Measurements from ENCODE around the gene ANKRD11. TPM values are rescaled to one million over a fixed set of nuclear protein-coding genes. Genes with fewer than 3 reads are reported as not detected.
A peak's percentile ranks its signal among the peaks of the same experiment; 100 is the strongest.

The ANKRD11 gene
- total and polyA plus RNA-seq, 12 donors, result 47.7 to 93.6 (median 66.2) TPM

DNA sequence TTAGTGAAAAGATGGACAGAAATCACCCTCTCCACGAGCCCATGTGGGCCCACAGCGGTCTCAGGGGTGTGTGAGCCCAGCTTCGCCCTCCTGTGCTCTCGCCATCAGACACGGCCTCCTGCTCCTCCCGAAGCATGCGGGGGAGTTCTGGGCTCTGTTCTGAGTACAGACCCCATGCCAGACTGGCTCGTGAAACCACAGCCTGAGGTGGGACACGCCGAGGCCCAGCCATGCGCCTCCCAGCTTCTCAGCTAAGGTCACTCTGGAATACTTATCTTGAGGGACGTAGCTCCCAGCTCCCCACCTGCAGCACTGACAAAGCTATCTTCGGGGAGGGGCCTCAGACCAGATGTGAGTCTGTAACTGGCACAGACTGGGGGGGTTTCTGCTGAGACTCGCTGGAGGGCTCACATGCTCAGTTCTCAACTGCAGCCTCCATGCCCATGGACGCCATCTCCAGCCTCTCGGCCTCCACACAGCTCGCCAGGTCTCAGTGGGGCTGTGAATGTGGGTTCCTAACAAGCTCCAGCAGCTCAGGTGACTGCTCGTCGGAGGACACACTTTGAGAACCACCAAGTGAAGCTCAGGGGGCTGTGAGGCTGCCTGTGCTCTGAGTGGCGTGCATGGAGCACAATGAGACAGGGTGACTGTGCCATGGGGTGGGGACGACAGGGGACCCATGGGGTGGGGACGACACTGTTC, 177.6 kb downstream of the ANKRD11 start:
- ATAC-seq (no peak), DNase-seq (no peak)
- Histone ChIP-seq H3K4me3 (no peak overlapping the region), H3K36me3 (peaks cover 0 to 51% (median 12%) of the 10 kb centered on the region in 9 donors), H3K27ac (peak overlapping the region in 1 of 10 donors; percentile 18), H3K27me3 (no peaks in the 10 kb centered on the region), H3K9me3 (no peaks in the 10 kb centered on the region), H3K4me1 (peaks cover 19 to 73% (median 47%) of the 10 kb centered on the region in 9 donors)
- TF ChIP-seq, protein P1, sequence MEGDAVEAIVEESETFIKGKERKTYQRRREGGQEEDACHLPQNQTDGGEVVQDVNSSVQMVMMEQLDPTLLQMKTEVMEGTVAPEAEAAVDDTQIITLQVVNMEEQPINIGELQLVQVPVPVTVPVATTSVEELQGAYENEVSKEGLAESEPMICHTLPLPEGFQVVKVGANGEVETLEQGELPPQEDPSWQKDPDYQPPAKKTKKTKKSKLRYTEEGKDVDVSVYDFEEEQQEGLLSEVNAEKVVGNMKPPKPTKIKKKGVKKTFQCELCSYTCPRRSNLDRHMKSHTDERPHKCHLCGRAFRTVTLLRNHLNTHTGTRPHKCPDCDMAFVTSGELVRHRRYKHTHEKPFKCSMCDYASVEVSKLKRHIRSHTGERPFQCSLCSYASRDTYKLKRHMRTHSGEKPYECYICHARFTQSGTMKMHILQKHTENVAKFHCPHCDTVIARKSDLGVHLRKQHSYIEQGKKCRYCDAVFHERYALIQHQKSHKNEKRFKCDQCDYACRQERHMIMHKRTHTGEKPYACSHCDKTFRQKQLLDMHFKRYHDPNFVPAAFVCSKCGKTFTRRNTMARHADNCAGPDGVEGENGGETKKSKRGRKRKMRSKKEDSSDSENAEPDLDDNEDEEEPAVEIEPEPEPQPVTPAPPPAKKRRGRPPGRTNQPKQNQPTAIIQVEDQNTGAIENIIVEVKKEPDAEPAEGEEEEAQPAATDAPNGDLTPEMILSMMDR (IDR thresholded peaks at IDR 0.05), result no peak
- intact Hi-C loops (cut with DNase I), result no loop called here
- WGBS, 2 donors, result 91 to 92% methylated on average over 22 of the region's 22 CpGs

DNA sequence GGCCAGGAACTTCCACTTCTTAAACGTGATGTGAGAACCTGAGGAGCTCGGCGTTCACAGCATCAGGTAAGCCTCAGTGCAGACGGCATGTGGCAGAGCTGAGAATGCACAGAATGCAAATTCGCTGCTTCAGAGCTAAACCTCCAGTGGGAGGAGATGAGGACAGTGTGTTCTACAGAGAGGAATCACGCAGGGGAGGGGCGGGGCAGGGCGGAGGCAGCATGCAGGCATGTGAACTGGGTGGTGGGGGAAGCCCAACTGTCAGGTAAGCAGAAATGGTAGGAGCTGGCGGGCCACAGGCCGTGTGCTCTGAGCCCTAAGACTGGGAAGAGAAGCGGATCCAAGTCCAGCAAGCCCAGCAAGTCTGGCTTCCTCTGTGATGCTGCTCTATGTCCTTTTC, 178.2 kb downstream of the ANKRD11 start:
- intact Hi-C loops (cut with DNase I), result no loop called here
- H3K36me3 ChIP-seq, result peaks cover 0 to 51% (median 12%) of the 10 kb centered on the region in 9 donors
- TF ChIP-seq, protein P1 (IDR thresholded peaks at IDR 0.05), result no peak
- 82 to 84% methylated on average over 11 of the region's 11 CpGs for WGBS, 2 donors
- DNase-seq (no peak), ATAC-seq (no peak)
- peak overlapping the region in 1 of 10 donors; percentile 18 for H3K27ac ChIP-seq
- peaks cover 19 to 68% (median 45%) of the 10 kb centered on the region in 9 donors for H3K4me1 ChIP-seq
- H3K27me3 ChIP-seq, result no peaks in the 10 kb centered on the region
- H3K9me3 ChIP-seq, result no peaks in the 10 kb centered on the region
- H3K4me3 ChIP-seq, result no peak overlapping the region

DNA sequence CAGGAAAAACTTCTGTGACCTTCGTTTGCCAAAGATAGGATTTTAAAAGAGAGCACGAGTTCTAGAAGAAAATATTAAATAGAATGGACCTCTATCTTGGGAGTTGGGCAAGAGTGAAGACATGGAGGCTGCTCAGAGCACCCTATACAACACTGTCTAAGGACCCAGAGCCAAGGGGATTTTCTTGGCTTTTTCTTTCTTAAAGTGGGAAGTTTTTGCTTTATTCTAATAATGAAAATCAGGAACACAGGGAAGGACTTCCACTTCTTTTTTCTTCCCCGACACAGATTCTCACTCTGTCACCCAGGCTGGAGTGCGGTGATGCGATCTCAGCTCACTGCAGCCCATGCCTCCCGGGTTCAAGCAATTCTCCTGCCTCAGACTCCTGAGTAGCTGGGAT, 178.7 kb downstream of the ANKRD11 start:
- WGBS, 2 donors, result 90 to 91% methylated on average over 6 of the region's 6 CpGs
- Histone ChIP-seq H3K36me3 (peaks cover 0 to 51% (median 12%) of the 10 kb centered on the region in 9 donors), H3K4me3 (no peak overlapping the region), H3K27ac (no peak overlapping the region), H3K4me1 (peaks cover 19 to 62% (median 39%) of the 10 kb centered on the region in 9 donors), H3K27me3 (no peaks in the 10 kb centered on the region), H3K9me3 (no peaks in the 10 kb centered on the region)
- no peak for DNase-seq
- intact Hi-C loops (cut with DNase I), result no loop called here
- TF ChIP-seq, protein P1 (IDR thresholded peaks at IDR 0.05), result no peak
- ATAC-seq, result no peak

DNA sequence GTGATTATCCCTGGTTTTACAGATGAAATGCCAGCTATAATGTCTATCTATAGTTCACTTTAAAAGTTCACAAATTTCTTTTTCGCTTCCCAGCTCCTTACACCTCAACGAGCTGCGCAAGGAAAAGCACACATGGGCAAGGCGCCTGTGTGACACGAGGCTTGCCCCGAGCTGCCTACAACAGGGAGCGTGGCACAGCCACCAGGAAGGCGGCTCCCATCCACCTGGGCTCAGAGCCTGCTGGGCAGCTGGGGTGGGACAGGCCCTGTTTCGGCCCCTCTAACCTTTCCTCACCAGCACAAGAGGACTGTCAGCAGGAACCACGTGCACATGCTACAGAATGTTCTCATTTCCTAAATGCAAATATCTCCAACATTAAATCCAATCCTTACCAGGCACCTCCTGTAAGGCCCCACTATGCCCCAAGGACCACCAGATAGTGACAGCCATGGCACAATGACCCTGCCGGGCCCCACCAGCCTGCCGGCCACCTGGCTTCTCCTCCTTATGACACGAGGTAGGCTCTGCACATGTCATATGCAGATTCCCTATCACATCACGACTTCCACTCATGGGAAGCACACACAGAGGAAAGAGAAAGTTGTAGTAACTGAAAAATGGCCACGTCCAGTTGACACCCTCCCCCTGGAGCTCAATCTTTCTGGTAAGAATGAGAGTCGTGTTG, 180.8 kb downstream of the ANKRD11 start:
- Histone ChIP-seq H3K4me3 (no peak overlapping the region), H3K27me3 (no peaks in the 10 kb centered on the region), H3K4me1 (peaks cover 12 to 42% (median 19%) of the 10 kb centered on the region in 9 donors), H3K9me3 (no peaks in the 10 kb centered on the region), H3K36me3 (peaks cover 0 to 53% (median 18%) of the 10 kb centered on the region in 9 donors), H3K27ac (no peak overlapping the region)
- 78 to 83% methylated on average over 16 of the region's 16 CpGs for WGBS, 2 donors
- TF ChIP-seq, protein P1 (IDR thresholded peaks at IDR 0.05), result no peak
- intact Hi-C loops (cut with DNase I), result no loop called here
- ATAC-seq (no peak), DNase-seq (no peak)

Measured in heart right ventricle (tissue), 16 donors.